Fibroblast of skin of left quadriceps (primary cell): Measurements from ENCODE around the gene ZBTB7C.
"Not testable (repeated sequence)": the region's sequence is repeated elsewhere in the genome, so short reads cannot be mapped to it uniquely, and the experiment has no call there.

Experiments
- DNase-seq, 2 experiments: peaks; one replicate each; pipeline ENCODE4 v3.0.0-alpha.2; 2013; ENCODE audit warnings: low read depth in 2 of 2

ZBTB7C gene

DNA sequence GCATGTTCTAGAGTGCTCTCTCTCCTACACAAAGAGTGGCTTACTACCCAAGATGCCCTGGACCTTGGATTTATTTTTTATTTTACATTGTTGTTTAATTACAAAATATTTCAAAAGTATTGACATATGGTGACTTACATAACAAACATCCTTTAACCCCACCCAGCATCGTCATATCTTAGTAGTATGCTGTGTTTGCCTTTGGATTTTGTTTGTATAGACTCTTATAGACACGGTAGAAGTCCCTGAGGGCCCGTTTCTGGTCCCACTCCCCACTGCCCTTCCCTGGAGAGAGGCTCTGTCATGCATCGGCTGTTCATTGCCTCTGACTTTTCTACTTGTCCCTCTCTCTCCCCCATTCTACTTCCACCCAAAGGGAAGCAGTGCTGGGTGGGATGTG is 112.0 kb downstream of the ZBTB7C start:
- DNase-seq: no peak

GRCh38 chr18:48296581-48296980 is 112.6 kb downstream of the ZBTB7C start:
- no peak for DNase-seq

DNA sequence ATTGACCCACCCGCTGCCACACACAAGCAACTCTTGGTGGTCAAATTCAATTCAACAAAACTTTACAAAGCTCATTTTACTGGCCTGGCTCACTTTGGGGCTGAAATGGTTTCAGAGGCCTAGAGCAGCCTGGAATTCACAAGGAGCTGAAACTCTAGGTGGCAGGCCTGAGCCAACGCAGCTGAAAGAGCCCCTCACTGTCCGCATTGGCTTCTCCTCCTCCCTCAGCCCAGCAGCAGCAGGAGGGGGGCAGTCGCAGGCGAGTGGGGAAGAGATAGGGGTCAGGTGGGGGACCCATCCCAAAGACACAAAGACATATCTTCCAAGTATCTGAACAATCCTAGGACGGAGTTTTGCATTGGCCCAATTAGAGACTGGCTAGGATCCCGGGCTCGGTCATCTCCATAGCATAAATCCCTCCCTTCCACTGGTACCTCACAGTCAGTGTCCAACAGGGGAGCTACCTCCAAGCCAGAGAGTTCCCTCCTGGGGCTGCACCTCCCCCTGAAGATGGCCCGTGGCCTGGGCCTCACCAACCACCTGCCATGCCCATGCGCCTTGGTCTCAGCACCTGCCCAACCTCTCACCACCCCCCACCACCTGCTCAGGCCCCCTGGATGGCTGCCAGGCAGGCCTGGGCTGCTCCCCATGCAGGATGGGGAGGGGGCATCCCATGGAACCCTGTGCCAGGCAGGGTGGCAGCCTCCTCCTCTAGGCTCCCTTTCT is 113.4 kb downstream of the ZBTB7C start:
- DNase-seq: no peak

DNA sequence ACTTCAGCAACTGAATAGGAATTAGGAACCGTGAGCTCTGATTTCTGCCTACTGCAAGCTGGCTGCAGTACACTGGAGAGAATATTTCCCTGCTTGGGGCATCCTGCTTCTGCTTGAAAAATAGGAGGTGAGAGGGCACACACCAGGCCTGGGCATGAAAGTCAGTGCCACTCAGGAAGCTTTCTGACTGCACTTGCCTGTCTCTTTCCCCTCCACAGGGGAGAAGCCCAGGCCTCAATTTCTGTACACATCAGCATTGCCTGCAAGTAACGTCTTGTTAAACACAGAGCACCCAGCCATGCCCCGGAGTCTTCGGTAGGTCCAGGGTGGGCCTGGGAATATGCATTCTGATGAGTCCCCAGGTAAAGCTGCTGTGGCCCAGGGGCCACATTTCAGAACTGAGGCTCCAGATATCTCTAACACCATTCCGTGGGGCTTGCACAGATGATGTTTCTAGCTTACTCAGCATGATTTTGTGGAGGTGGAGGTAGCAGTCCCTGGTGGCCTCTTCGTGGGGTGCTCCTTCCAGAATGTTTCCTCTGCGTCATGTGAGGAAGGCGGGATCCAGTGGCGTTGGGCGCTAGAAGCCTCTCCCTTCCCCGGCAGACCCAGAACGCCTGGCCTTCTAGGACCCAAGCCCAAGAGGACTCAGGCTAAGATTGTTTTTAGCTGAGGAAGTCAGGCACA is 114.1 kb downstream of the ZBTB7C start:
- no peak for DNase-seq

DNA sequence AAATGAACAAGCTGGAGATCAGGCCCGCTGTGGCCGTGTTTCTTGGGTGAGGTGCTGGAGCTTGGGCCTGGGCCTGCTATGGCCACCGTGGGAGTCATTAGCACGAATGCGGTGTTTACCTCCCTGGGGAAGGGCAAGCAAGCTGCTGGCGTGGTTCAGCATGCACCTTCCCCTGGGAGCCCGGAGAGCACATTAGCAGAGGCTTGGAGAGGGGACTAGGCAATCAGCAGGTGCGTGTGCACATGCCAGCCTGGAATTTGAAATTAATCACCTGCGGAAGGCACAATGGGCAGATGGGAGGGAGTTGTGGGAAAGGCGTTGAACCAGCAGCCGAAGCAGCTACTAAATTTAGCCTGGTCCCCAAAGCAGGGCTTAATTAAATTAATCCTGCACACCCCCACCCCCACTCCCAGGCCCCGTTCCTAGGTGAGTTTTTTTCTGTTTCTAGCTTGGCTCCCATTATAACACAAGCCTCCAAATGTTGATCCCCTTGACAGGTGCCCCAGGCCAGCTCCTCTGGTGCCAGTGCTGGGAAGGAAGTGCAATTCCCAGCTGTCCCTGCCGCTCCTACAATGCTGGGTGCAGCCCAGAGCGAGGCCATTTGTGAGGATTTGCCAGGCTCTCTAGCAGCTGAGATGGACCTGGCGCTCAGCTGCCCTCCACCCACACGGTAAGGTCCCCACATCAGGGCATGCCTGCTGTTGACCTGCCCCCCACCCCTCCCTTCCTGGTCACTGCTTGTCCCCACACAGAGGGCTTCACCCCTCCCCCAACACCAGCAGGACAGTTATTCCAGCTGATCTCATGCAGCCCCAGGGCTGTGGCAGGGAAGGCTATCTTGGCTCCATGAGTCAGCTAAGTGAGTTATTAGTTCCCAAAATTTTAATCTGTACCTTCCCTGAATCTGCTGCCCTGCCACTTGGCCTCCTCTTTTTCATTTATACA is 115.0 kb downstream of the ZBTB7C start:
- no peak for DNase-seq

DNA sequence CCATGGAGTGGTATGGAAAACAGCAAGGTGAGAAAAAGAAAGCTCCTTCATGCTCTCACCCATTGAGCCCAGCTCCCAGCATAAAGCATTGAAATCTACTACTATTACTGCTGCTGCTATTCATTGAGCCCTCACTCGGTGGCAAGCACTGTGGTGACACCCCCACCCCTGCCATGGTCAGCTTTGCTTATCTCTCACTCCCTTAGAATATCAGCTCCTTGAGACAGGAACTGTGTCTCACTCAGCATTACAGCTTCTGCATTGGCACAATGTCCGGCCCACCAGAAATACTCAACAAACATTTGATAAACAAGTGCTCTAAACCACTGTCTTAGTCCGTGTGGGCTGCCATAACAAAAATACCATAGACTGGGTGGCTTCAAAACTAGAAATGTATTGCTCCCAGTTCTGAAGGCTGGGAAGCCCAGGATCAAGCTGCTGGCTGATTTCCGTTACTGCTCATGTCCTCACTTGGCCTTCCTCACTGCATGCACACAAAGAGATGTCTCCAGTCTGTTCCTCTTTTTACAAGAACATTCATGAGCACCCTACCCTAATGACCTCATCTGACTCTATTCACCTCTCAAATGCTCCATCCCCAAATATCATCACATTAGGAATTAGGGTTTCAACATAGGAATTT is 116.3 kb downstream of the ZBTB7C start:
- no peak for DNase-seq

DNA sequence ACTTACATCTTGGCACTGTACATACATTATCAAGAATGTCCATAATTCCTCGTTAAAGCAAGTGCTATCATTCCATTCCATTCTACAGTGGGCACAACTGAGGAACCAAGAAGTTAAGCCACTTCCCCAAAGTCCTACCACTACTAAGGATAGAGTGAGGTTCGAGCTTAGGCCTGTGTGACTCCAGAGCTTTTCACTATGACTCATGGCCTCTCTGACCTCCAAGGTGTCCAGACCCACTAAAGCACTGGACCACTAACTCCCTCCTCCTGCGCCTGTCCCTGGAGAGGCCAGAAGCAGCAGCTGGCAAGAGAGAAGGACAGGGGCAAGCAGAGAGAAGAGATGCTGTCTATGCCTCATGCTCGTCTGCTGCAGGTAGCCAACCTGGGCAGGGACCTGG is 117.0 kb downstream of the ZBTB7C start:
- DNase-seq: no peak

- no peak for DNase-seq
Measured at GRCh38 chr18:48290162-48290926, 118.8 kb downstream of the ZBTB7C start.

DNA sequence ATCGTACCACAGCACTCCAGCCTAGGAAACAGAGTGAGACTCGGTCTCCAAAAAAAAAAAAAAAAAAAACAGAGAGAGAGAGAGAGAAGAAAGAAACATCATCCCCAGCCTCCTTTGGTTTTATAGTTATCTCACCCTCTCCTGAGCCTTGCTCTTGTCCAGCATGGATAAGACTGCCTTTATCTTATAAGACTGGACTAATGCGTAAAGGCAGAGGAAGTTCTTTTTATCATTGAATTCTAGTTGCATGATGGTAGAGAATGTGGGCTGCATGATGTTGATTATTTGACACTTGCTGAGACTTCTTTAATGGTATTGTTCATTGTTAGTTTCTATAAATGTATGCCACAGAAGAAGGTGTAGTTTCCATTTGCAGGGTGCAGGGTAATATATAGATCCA is 124.4 kb downstream of the ZBTB7C start:
- no peak for DNase-seq

- DNase-seq: not testable (repeated sequence)
Measured at GRCh38 chr18:48284011-48284410, 125.2 kb downstream of the ZBTB7C start.

DNA sequence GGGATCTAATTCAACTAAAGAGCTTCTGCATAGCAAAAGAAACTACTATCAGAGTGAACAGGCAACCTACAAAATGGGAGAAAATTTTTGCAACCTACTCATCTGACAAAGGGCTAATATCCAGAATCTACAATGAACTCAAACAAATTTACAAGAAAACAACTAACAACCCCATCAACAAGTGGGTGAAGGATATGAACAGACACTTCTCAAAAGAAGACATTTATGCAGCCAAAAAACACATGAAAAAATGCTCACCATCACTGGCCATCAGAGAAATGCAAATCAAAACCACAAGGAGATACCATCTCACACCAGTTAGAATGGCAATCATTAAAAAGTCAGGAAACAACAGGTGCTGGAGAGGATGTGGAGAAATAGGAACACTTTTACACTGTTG is 127.7 kb downstream of the ZBTB7C start:
- not testable (repeated sequence) for DNase-seq

DNA sequence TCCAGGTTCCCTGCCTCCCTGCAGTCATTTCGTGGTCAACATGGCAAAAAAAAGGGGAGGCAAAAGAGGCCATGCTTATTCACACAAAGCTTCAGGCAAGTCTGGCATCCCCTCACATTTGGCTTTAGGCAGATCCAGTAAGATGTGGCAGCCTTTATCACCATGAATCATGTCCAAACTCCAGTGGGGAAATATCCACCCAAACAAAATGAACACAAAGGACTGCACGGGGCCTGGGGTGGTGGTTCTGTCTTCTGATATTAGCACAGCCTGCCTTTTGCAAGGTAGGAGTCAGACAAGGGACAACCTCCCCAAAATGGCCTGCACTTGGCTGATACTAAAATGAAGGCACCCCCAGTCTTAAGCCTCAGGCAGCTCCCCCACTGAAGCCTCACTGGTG is 129.9 kb downstream of the ZBTB7C start:
- no peak for DNase-seq

GRCh38 chr18:48278081-48278480 is 131.1 kb downstream of the ZBTB7C start:
- no peak for DNase-seq

DNA sequence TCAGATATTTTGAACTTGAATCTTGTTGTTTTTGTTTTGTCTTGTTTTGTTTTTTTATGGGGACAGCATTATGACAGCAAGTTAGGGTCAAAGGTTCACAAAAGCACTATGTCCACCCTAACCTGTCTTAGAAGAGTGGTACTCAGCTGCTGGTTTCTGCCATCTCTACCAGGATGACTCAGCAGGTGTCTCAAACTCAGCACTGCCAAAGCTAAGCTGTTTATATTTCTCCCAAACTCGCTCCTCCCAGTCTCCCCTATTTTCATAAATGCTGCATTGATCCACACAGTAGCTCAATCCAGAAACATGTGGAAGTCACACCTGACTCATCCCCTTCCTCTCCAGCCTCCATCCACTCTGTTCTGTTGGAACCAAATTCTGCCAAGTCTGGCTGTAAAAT is 134.9 kb downstream of the ZBTB7C start:
- DNase-seq: no peak

DNA sequence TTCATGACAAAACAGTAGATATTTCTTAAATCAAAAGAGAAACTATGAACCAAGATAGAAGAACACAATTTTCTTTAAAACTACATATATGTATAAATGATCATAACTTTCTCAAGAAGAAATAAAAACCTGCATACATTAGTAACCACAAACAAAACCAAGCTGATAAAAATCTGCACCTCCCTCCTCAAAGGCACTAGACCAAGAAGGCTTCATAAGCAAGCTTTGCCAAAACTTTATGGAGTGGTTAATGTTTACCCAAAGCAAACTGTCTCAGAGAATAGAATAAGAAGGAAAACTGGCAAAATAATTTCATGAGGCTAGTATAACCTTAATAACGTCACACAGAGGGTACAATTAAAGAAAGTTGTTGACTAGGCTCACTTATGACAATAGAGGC is 138.3 kb downstream of the ZBTB7C start:
- DNase-seq: no peak

- no peak for DNase-seq
Measured at GRCh38 chr18:48265328-48265727, 143.9 kb downstream of the ZBTB7C start.

GRCh38 chr18:48263914-48264902 is 145.0 kb downstream of the ZBTB7C start:
- DNase-seq: no peak

- no peak for DNase-seq
Measured at GRCh38 chr18:48263192-48263853, 145.9 kb downstream of the ZBTB7C start.

DNA sequence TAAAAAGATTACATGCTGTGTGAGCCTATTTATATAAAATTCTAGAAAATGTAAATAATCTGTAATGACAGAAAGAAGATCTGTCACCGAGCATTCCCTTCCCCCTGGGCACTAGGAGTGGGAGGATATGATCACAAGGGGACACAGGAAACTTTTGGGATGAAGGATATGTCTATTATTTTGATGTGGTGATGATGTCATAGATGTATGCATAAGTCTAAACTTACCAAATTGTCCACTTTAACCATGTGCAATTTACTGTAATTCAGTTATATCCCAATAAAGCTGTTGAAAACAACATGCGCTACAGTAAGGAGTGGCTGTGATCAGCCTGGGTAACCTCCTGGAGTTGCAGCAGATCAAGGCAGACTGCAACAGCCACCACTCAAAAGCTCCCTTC is 148.9 kb downstream of the ZBTB7C start:
- no peak for DNase-seq
